OCI-LY7 (cell line): ENCODE results near the gene NINJ2. TPM values are rescaled to one million over a fixed set of nuclear protein-coding genes. Genes with fewer than 3 reads are reported as not detected.

Experiments used
- BruUV-seq: library from RNA; stranded (reverse); fragments of 400-500 nt; replicated peaks from 2 replicates; lab custom pipeline; 2021; lab: Mats Ljungman, UMichigan
- CTCF ChIA-PET: fragments of 300-600 bp; sonication (Branson Sonifier 250); formaldehyde crosslinking; loops from one replicate; lab custom pipeline; 2022; ENCODE audit warnings: antibody characterized with exemption; ENCODE audit not compliant: unreplicated experiment; lab: Charles Lee
- POLR2A ChIA-PET: fragments of 300-600 bp; sonication (Branson Sonifier 250); formaldehyde crosslinking; loops from one replicate; lab custom pipeline; 2022; ENCODE audit warnings: antibody characterized with exemption; lab: Charles Lee
- DNase-seq: peaks from one replicate; pipeline ENCODE4 v3.0.0-alpha.2; 2015; ENCODE audit warnings: low spot score
- H2AFZ ChIP-seq: fragments of 200-600 bp; sonication (generic), shearing (Covaris generic); 2 replicates; pipeline ENCODE4 v1.6.1; 2014; ENCODE audit warnings: mild to moderate bottlenecking, antibody characterized with exemption, low read length, moderate library complexity
- H3K27ac ChIP-seq: fragments of 200-600 bp; sonication (generic); 2 replicates; pipeline ENCODE4 v1.5.1; 2014; ENCODE audit warnings: mixed run types, low read depth, mild to moderate bottlenecking, moderate library complexity, low read length, inconsistent platforms; ENCODE audit not compliant: poor library complexity, severe bottlenecking
- H3K36me3 ChIP-seq: fragments of 200-600 bp; sonication (generic); 2 replicates; pipeline ENCODE4 v1.6.1; 2014; ENCODE audit warnings: mild to moderate bottlenecking, antibody characterized with exemption, low read length, moderate library complexity, mixed read lengths; ENCODE audit not compliant: insufficient read depth
- H3K4me1 ChIP-seq: fragments of 200-600 bp; sonication (generic); 2 replicates; pipeline ENCODE4 v1.5.1; 2014; ENCODE audit warnings: mild to moderate bottlenecking, low read length; ENCODE audit not compliant: insufficient read depth, poor library complexity, severe bottlenecking
- H3K4me2 ChIP-seq: fragments of 200-600 bp; sonication (generic); 2 replicates; pipeline ENCODE4 v1.6.1; 2014; ENCODE audit warnings: mild to moderate bottlenecking, low read length
- H3K4me3 ChIP-seq: fragments of 200-600 bp; sonication (generic); 2 replicates; pipeline ENCODE4 v1.5.1; 2014; ENCODE audit warnings: mild to moderate bottlenecking, low read depth, low read length; ENCODE audit not compliant: poor library complexity, severe bottlenecking
- H3K79me2 ChIP-seq: fragments of 200-600 bp; sonication (generic); 2 replicates; pipeline ENCODE4 v1.6.1; 2016; ENCODE audit warnings: low read depth, mild to moderate bottlenecking, low read length, moderate library complexity, mixed read lengths; ENCODE audit not compliant: insufficient read depth
- H3K9me2 ChIP-seq: fragments of 200-600 bp; sonication (generic); 2 replicates; pipeline ENCODE4 v1.6.1; 2016; ENCODE audit warnings: mild to moderate bottlenecking, low read length, mixed read lengths; ENCODE audit not compliant: insufficient read depth
- H3K9me3 ChIP-seq: fragments of 200-600 bp; sonication (generic); 2 replicates; pipeline ENCODE4 v1.6.1; 2014; ENCODE audit warnings: mild to moderate bottlenecking, mixed run types, low read length, mixed read lengths
- H4K20me1 ChIP-seq: fragments of 200-600 bp; sonication (generic); 2 replicates; pipeline ENCODE4 v1.6.1; 2014; ENCODE audit warnings: mild to moderate bottlenecking, antibody characterized with exemption, low read length, moderate library complexity, mixed read lengths; ENCODE audit not compliant: insufficient read depth
- EZH2phosphoT487 ChIP-seq: fragments of 200-600 bp; sonication (generic); IDR thresholded peaks from 2 replicates; pipeline ENCODE4 v1.6.1; 2018; ENCODE audit warnings: low read depth, borderline replicate concordance, mild to moderate bottlenecking, mixed run types, antibody characterized with exemption, low read length, moderate library complexity, mixed read lengths
- intact Hi-C: fragments of 100-400 bp; cut with micrococcal nuclease; formaldehyde crosslinking; loops from one replicate; pipeline ENCODE4 v1.10.0; 2022; ENCODE audit not compliant: unreplicated experiment
- total RNA-seq, 2 experiments: library from RNA; depleted of rRNA in 1 of 2; stranded (reverse); fragments of >200 nt in 1 of 2; shearing (Covaris generic) in 1 of 2; gene quantifications; 2 replicates each; pipeline ENCODE4 v1.2.3, GENCODE V29; 2014 to 2022
- TF ChIP-seq, protein P1 (sequence below): fragments of 200-600 bp; sonication (generic); conservative IDR thresholded peaks from 2 replicates; pipeline ENCODE4 v1.5.1; 2014; ENCODE audit warnings: mild to moderate bottlenecking, antibody characterized with exemption, low read length, moderate library complexity, mixed read lengths

The NINJ2 gene
- total RNA-seq, 2 experiments from 2014 or later: 0.79 to 4.4 TPM

DNA sequence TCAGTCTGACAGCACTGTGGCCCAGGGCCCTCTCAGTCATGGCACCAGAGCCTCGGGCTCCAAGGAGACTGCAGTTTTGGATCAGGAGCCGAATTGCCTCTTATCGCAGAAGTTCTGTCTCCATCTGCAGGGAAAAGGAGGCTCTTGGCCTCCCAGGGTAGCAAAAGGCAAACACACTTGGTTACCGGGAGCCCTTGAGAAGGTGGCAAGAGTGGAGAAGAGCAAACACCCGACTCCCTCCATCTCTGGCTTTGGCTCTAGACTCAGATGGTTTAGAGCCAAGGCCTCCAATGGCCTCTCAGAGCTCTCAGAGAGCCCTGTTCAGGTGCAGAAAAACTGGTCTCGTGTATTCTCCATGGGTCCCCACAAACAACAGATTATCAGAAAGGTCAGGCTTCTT lies 44.6 kb downstream of the NINJ2 start:
- BruUV-seq: no TSS peak
- TF ChIP-seq EZH2phosphoT487: no peak
- TF ChIP-seq, protein P1, sequence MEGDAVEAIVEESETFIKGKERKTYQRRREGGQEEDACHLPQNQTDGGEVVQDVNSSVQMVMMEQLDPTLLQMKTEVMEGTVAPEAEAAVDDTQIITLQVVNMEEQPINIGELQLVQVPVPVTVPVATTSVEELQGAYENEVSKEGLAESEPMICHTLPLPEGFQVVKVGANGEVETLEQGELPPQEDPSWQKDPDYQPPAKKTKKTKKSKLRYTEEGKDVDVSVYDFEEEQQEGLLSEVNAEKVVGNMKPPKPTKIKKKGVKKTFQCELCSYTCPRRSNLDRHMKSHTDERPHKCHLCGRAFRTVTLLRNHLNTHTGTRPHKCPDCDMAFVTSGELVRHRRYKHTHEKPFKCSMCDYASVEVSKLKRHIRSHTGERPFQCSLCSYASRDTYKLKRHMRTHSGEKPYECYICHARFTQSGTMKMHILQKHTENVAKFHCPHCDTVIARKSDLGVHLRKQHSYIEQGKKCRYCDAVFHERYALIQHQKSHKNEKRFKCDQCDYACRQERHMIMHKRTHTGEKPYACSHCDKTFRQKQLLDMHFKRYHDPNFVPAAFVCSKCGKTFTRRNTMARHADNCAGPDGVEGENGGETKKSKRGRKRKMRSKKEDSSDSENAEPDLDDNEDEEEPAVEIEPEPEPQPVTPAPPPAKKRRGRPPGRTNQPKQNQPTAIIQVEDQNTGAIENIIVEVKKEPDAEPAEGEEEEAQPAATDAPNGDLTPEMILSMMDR: no peak

DNA sequence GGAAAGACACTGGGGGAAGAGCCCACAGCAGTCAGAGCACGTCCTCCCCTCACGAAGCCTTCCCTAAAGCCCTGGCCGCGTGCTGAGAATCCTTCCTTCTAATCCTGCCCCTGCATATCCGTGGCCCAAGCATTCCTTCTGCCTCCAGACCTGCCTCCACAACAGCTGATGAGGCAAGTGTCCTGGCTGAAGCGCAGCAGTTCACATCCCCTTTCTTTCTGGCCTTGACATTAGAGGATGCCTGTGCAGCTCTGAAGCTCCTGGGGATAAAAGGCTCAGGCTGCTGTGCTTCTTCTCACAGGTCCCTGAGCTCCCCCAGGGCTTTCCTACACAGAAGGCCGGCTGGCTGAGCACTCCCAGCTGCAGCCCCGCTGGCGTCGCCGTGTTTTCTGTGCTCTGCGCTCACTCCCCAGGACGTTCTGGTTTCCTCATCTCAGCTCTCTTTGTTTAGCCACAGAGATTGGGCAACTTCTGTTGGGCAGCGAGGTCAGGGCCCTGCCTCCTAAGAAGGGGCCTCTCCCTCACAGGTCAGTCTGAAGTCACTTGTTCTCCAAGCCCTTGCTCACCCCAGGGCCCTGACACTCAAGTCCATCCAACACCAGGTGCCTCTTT lies 45.8 kb downstream of the NINJ2 start:
- POLR2A ChIA-PET: interaction anchor here (0.6 kb wide), 1 partner anchor 180 kb away, joined by 3 read pairs; no protein-coding TSS in a partner anchor
- no peak overlapping the region for H3K4me2 ChIP-seq

More for the DNA sequence above, 44.6 kb downstream of the NINJ2 start:
- Histone ChIP-seq H3K79me2 (no peaks in the 10 kb centered on the region), H3K9me3 (no peaks in the 10 kb centered on the region), H4K20me1 (no peaks in the 10 kb centered on the region), H3K36me3 (no peaks in the 10 kb centered on the region), H3K9me2 (no peaks in the 10 kb centered on the region), H3K4me3 (no peak overlapping the region), H3K4me1 (peaks cover 5% of the 10 kb centered on the region), H2AFZ (no peak overlapping the region), H3K27ac (no peak overlapping the region), H3K4me2 (no peak overlapping the region)
- intact Hi-C loops: no loop called here
- ChIA-PET POLR2A (interaction anchor here (0.5 kb wide), 1 partner anchor 67 kb away, joined by 4 read pairs; no protein-coding TSS in a partner anchor), CTCF (no interaction called here)
- no peak for DNase-seq

More for the DNA sequence above, 45.8 kb downstream of the NINJ2 start:
- Histone ChIP-seq H3K79me2 (no peaks in the 10 kb centered on the region), H4K20me1 (no peaks in the 10 kb centered on the region), H2AFZ (no peak overlapping the region), H3K9me3 (no peaks in the 10 kb centered on the region), H3K4me1 (peaks cover 5% of the 10 kb centered on the region), H3K4me3 (no peak overlapping the region), H3K9me2 (no peaks in the 10 kb centered on the region), H3K27ac (no peak overlapping the region), H3K36me3 (no peaks in the 10 kb centered on the region)
- DNase-seq: no peak
- TF ChIP-seq, protein P1: no peak
- no peak for TF ChIP-seq EZH2phosphoT487
- BruUV-seq: no TSS peak
- intact Hi-C loops: no loop called here
- CTCF ChIA-PET: no interaction called here
